HUES48 (cell line): ENCODE data around the gene CALU.

ENCODE experiments used
- H3K27ac ChIP-seq: one replicate; pipeline ENCODE4 v1.7.0; 2013; ENCODE audit warnings: low read depth, low read length, inconsistent platforms
- H3K27me3 ChIP-seq: 2 replicates; pipeline ENCODE4 v1.6.1; 2013; ENCODE audit warnings: mild to moderate bottlenecking, low read length; ENCODE audit not compliant: control insufficient read depth, insufficient read depth
- H3K36me3 ChIP-seq: 2 replicates; pipeline ENCODE4 v1.6.1; 2013; ENCODE audit warnings: low read length; ENCODE audit not compliant: control insufficient read depth, insufficient read depth
- H3K4me1 ChIP-seq: 2 replicates; pipeline ENCODE4 v1.6.1; 2013; ENCODE audit warnings: mild to moderate bottlenecking, low read length; ENCODE audit not compliant: control insufficient read depth, insufficient read depth
- H3K4me3 ChIP-seq: 2 replicates; pipeline ENCODE4 v1.5.1; 2013; ENCODE audit warnings: mild to moderate bottlenecking, low read depth, low read length
- H3K9ac ChIP-seq: 2 replicates; pipeline ENCODE4 v1.6.1; 2013; ENCODE audit warnings: mild to moderate bottlenecking, low read depth, low read length, moderate library complexity
- H3K9me3 ChIP-seq: 2 replicates; pipeline ENCODE4 v1.6.1; 2013; ENCODE audit warnings: low read length; ENCODE audit not compliant: control insufficient read depth, insufficient read depth

The CALU gene

GRCh38 chr7:128739048-128739962 lies at the start of gene CALU:
Gene CALU, plus strand, starts transcription at chr7:128739359. Its CDS starts 9,225 bp downstream, at chr7:128748584.
- peaks cover 3% of the 10 kb centered on the region for H3K36me3 ChIP-seq
- H3K9ac ChIP-seq, result peak within 1 kb of the TSS; percentile 87
- peak within 1 kb of the TSS; percentile 91 for H3K4me3 ChIP-seq
- peaks cover 10% of the 10 kb centered on the region for H3K4me1 ChIP-seq
- H3K9me3 ChIP-seq, result no peaks in the 10 kb centered on the region
- H3K27ac ChIP-seq, result peak within 1 kb of the TSS; percentile 82
- H3K27me3 ChIP-seq, result no peaks in the 10 kb centered on the region

GRCh38 chr7:128691227-128691626 lies 47.9 kb upstream of the CALU start:
- no peaks in the 10 kb centered on the region for H3K27me3 ChIP-seq
- H3K9me3 ChIP-seq, result no peaks in the 10 kb centered on the region
- no peak overlapping the region for H3K27ac ChIP-seq
- no peaks in the 10 kb centered on the region for H3K36me3 ChIP-seq
- no peak overlapping the region for H3K4me3 ChIP-seq
- no peaks in the 10 kb centered on the region for H3K4me1 ChIP-seq
- no peak overlapping the region for H3K9ac ChIP-seq

GRCh38 chr7:128692623-128693270 lies 46.4 kb upstream of the CALU start:
- Histone ChIP-seq H3K4me3 (no peak overlapping the region), H3K9ac (no peak overlapping the region), H3K4me1 (peaks cover under 1% of the 10 kb centered on the region; the same call in 1 of the 2 replicates), H3K27ac (no peak overlapping the region), H3K9me3 (no peaks in the 10 kb centered on the region), H3K27me3 (peaks cover 7% of the 10 kb centered on the region), H3K36me3 (no peaks in the 10 kb centered on the region)

GRCh38 chr7:128693373-128694015 lies 45.7 kb upstream of the CALU start:
- H3K4me1 ChIP-seq, result peaks cover 6% of the 10 kb centered on the region; the same call in 1 of the 2 replicates
- H3K9me3 ChIP-seq, result no peaks in the 10 kb centered on the region
- no peak overlapping the region for H3K9ac ChIP-seq
- H3K4me3 ChIP-seq, result no peak overlapping the region
- peaks cover 12% of the 10 kb centered on the region for H3K27me3 ChIP-seq
- no peak overlapping the region for H3K27ac ChIP-seq
- H3K36me3 ChIP-seq, result no peaks in the 10 kb centered on the region

GRCh38 chr7:128694738-128695137 lies 44.4 kb upstream of the CALU start:
- Histone ChIP-seq H3K36me3 (no peaks in the 10 kb centered on the region), H3K27me3 (peaks cover 13% of the 10 kb centered on the region), H3K9me3 (no peaks in the 10 kb centered on the region), H3K9ac (no peak overlapping the region), H3K4me3 (no peak overlapping the region), H3K27ac (no peak overlapping the region), H3K4me1 (peaks cover 11% of the 10 kb centered on the region)

GRCh38 chr7:128697302-128697905 lies 41.8 kb upstream of the CALU start:
- no peak overlapping the region for H3K27ac ChIP-seq
- peaks cover 13% of the 10 kb centered on the region for H3K27me3 ChIP-seq
- peak overlapping the region; percentile 57 for H3K9ac ChIP-seq
- H3K36me3 ChIP-seq, result no peaks in the 10 kb centered on the region
- H3K4me1 ChIP-seq, result peaks cover 14% of the 10 kb centered on the region
- peak overlapping the region; percentile 74 for H3K4me3 ChIP-seq
- H3K9me3 ChIP-seq, result 0 out of 2 replicates have a peak, but pooled peaks cover 5% of the 10 kb centered on the region

DNA sequence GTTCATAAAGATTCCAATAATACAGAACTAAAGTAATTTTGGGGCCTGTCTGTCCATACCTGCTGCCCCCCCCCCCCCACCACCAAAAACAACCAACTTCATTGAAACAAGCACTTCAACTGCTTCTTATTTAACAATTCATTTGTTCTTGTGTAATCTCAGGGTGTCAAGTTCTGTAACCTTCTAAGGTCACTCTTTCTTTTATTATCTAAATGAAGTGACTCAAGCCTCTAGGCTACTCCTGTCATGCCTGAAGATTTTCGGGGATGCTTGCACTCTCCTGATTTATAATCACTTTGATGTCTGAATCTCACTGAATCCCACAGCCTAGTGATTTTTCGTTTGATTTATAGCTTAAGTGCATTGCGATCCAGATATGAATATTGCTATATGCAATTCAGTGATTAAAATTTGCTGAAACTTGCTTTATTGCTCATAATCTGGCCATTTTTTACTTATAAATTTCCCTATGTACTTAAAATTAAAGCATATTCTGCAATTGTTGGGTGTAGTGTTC lies 39.9 kb upstream of the CALU start:
- Histone ChIP-seq H3K9me3 (0 out of 2 replicates have a peak, but pooled peaks cover 5% of the 10 kb centered on the region), H3K27me3 (peaks cover 13% of the 10 kb centered on the region), H3K9ac (no peak overlapping the region), H3K4me1 (peaks cover 14% of the 10 kb centered on the region), H3K27ac (peak overlapping the region; percentile 34), H3K36me3 (no peaks in the 10 kb centered on the region), H3K4me3 (0 out of 2 replicates have a peak overlapping the region, but pooled peaks have one; percentile 17)

GRCh38 chr7:128699895-128700294 lies 39.3 kb upstream of the CALU start:
- peaks cover 13% of the 10 kb centered on the region for H3K27me3 ChIP-seq
- H3K27ac ChIP-seq, result no peak overlapping the region
- no peak overlapping the region for H3K4me3 ChIP-seq
- 0 out of 2 replicates have a peak, but pooled peaks cover 5% of the 10 kb centered on the region for H3K9me3 ChIP-seq
- H3K4me1 ChIP-seq, result peaks cover 14% of the 10 kb centered on the region
- H3K9ac ChIP-seq, result no peak overlapping the region
- no peaks in the 10 kb centered on the region for H3K36me3 ChIP-seq

DNA sequence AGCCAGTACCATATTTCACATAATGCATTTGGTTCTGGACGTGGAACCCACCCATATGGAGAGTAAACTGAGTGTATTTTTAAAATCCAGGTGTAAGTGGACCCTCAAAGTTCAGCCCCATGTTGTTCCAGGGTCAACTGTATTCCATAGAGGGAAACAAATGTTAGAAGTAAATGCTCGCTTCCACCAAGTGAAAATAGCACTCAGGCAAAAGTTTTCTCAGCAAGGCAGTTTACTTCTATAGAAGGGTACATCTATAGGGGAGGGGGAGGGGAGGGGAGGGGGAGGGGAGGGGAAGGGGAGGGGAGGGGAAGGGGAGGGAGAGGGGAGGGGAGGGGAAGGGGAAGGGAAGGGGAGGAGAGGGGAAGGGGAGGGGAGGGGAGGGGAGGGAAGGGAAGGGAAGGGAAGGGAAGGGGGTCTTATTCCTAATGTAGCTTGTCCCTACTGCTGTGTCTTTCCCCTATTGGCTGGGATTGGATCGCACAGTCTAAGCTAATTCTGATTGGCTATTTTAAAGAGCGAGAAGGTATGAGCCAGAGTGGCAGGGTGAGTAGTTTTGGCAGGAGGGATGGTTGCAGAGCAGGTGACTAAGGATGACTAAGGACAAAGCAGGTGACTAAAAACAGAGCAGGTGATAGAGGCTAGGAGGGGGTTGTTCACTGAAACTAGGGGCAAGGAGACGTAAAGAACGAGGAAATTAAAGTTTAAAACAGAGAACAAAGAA lies 37.9 kb upstream of the CALU start:
- no peaks in the 10 kb centered on the region for H3K36me3 ChIP-seq
- peaks cover 14% of the 10 kb centered on the region for H3K4me1 ChIP-seq
- H3K9ac ChIP-seq, result no peak overlapping the region
- H3K27me3 ChIP-seq, result peaks cover 13% of the 10 kb centered on the region
- H3K9me3 ChIP-seq, result 0 out of 2 replicates have a peak, but pooled peaks cover 5% of the 10 kb centered on the region
- H3K4me3 ChIP-seq, result no peak overlapping the region
- H3K27ac ChIP-seq, result no peak overlapping the region
